CD4-positive, alpha-beta T cell (primary cell): ENCODE measurements around the gene RBM34. TPM values are rescaled to one million over a fixed set of nuclear protein-coding genes. Genes with fewer than 3 reads are reported as not detected.

Experiments
- ATAC-seq: fragments of 200-7000 bp; cut with Tn5 transposase; one replicate; pipeline ENCODE4 v1.10.0; 2022; ENCODE audit warnings: mild to moderate bottlenecking; ENCODE audit not compliant: poor library complexity
- CTCF ChIA-PET: fragments of 350-600 bp; sonication (Branson Sonifier 250); formaldehyde crosslinking; loops from one replicate; lab custom pipeline; 2021; ENCODE audit warnings: antibody characterized with exemption, inconsistent platforms; lab: Charles Lee
- POLR2A ChIA-PET: fragments of 350-600 bp; sonication (Branson Sonifier 250); formaldehyde crosslinking; loops from one replicate; lab custom pipeline; 2021; ENCODE audit warnings: antibody characterized with exemption, inconsistent platforms; lab: Charles Lee
- DNase-seq, 14 experiments: peaks; one replicate each; pipeline ENCODE4 v3.0.0-alpha.2; 2013 to 2020; ENCODE audit warnings: mixed read lengths in 2 of 14
- H3K27ac ChIP-seq, 2 donors: one replicate each; pipeline versions ENCODE4 v1.5.1 to v1.7.0; 2013; ENCODE audit warnings: low read length in 2 of 2, low read depth in 1 of 2, mild to moderate bottlenecking in 1 of 2
- H3K27me3 ChIP-seq, 2 experiments: 1 replicate in 1 of 2; 2 replicates in 1 of 2; pipeline versions ENCODE4 v1.6.1 to v1.7.0; 2013; ENCODE audit warnings: low read length in 2 of 2, control low read depth in 1 of 2, mild to moderate bottlenecking in 1 of 2, moderate library complexity in 1 of 2; ENCODE audit not compliant: insufficient read depth in 2 of 2, control insufficient read depth in 1 of 2
- H3K36me3 ChIP-seq: one replicate; pipeline ENCODE4 v1.6.1; 2013; ENCODE audit warnings: low read length, control low read depth; ENCODE audit not compliant: insufficient read depth
- H3K4me1 ChIP-seq: one replicate; pipeline ENCODE4 v1.6.1; 2013; ENCODE audit warnings: low read length, control low read depth; ENCODE audit not compliant: insufficient read depth
- H3K4me3 ChIP-seq: one replicate; pipeline ENCODE4 v1.5.1; 2013; ENCODE audit warnings: mild to moderate bottlenecking, low read length, moderate library complexity
- H3K9me3 ChIP-seq, 2 experiments: 1 replicate in 1 of 2; 2 replicates in 1 of 2; pipeline versions ENCODE4 v1.6.1 to v1.7.0; 2013; ENCODE audit warnings: low read length in 2 of 2, mild to moderate bottlenecking in 2 of 2, control low read depth in 1 of 2, moderate library complexity in 1 of 2; ENCODE audit not compliant: control insufficient read depth in 1 of 2, insufficient read depth in 1 of 2
- H3K27ac Mint-ChIP-seq: one replicate; pipeline ENCODE4 v1.8.0; 2020; ENCODE audit warnings: mixed read lengths
- H3K27me3 Mint-ChIP-seq: one replicate; pipeline ENCODE4 v1.8.0; 2021; ENCODE audit warnings: mixed read lengths
- H3K36me3 Mint-ChIP-seq: one replicate; pipeline ENCODE4 v1.8.0; 2021; ENCODE audit warnings: low read depth, mixed read lengths
- H3K4me1 Mint-ChIP-seq: one replicate; pipeline ENCODE4 v1.8.0; 2021; ENCODE audit warnings: low read depth, mixed read lengths
- H3K4me3 Mint-ChIP-seq: one replicate; pipeline ENCODE4 v1.8.0; 2020; ENCODE audit warnings: mild to moderate bottlenecking, mixed read lengths
- H3K9me3 Mint-ChIP-seq: one replicate; pipeline ENCODE4 v1.8.0; 2020; ENCODE audit warnings: mixed read lengths
- CTCF ChIP-seq: fragments of 200-600 bp; IDR thresholded peaks from one replicate; pipeline ENCODE4 v1.8.0; 2022; ENCODE audit warnings: antibody characterized with exemption, mild to moderate bottlenecking
- intact Hi-C, 2 experiments: fragments of 100-400 bp; cut with DNase I in 1 of 2; cut with micrococcal nuclease in 1 of 2; formaldehyde crosslinking; loops; one replicate each; pipeline versions ENCODE4 v1.15.1 to v1.9.0; 2023 to 2025; cut with DNase I, micrococcal nuclease
- polyA plus RNA-seq, 2 donors: library from polyadenylated mRNA; unstranded; fragments of 120-200 nt; gene quantifications; one replicate each; pipeline ENCODE4 v1.2.1, GENCODE V29; 2013
- total RNA-seq, 174 experiments: library from RNA in 2 of 174; stranded (reverse) in 2 of 174; gene quantifications; one replicate each; pipeline ENCODE4 v1.2.3 and lab custom pipeline; 2021 to 2026

RBM34 gene
- total RNA-seq (100 to 1,000 TPM; 195 to 218 TPM), total RNA-seq (lab: John Stamatoyannopoulos, UW) (1.1 to 13.0 (median 3.3) reads per million in 172 experiments)
- polyA plus RNA-seq (2013, experiment 1 of 2), result 70.9 TPM
- 88.7 TPM for polyA plus RNA-seq (2013, experiment 2 of 2)

- Mint-ChIP-seq H3K9me3 (no peaks in the 10 kb centered on the region), H3K4me1 (peaks cover 26% of the 10 kb centered on the region), H3K27me3 (no peaks in the 10 kb centered on the region), H3K36me3 (peaks cover 27% of the 10 kb centered on the region), H3K4me3 (peak within 1 kb of the TSS; percentile 95), H3K27ac (peak within 1 kb of the TSS; percentile 97)
- peaks cover 43% of the 10 kb centered on the region for H3K4me1 ChIP-seq
- peak within 1 kb of the TSS; percentile 82 to 88 for H3K27ac ChIP-seq
- peak within 1 kb of the TSS; percentile 75 for H3K4me3 ChIP-seq
- intact Hi-C loops, result loop anchor here (1.0 to 10.0 kb wide), 6 partner anchors 32 to 168 kb away; partner anchors contain the start of genes TOMM20 (in 2 of the 2), ARID4B (in 1 of the 2) and GGPS1 (in 1 of the 2)
- no peak for TF ChIP-seq CTCF
- CTCF ChIA-PET, result interaction anchor here (0.8 to 1.3 kb wide), 8 partner anchors 11 to 256 kb away, joined by 3 to 4 read pairs (median 3); no protein-coding TSS in a partner anchor
- H3K27me3 ChIP-seq, result no peaks in the 10 kb centered on the region
- no peaks in the 10 kb centered on the region for H3K9me3 ChIP-seq
- peaks cover 35% of the 10 kb centered on the region for H3K36me3 ChIP-seq
- POLR2A ChIA-PET, result interaction anchor here (0.6 to 2.1 kb wide), 37 partner anchors 9 to 1634 kb away, joined by 3 to 67 read pairs (median 5); partner anchors contain the start of genes ARID4B, B3GALNT2, COA6 and GGPS1
- DNase-seq (peak; percentile 86 to 96 (median 90)), ATAC-seq (peak; percentile 84)
Observed at GRCh38 chr1:235160957-235161684, at the start of gene RBM34. Gene RBM34, minus strand, starts transcription at chr1:235161250. Its CDS starts 24 bp downstream, at chr1:235161226.

GRCh38 chr1:235207209-235207565 lies 46.1 kb upstream of the RBM34 start:
- H3K36me3 Mint-ChIP-seq, result peaks cover 39% of the 10 kb centered on the region
- DNase-seq, result peak; percentile 19 to 75 (median 42)
- peak overlapping the region; percentile 11 to 21 for H3K27ac ChIP-seq

More at GRCh38 chr1:235207209-235207565, 46.1 kb upstream of the RBM34 start:
- no peak overlapping the region for H3K4me3 ChIP-seq
- CTCF ChIA-PET, result interaction anchor here (0.9 to 2.2 kb wide), 2 partner anchors 10 to 12 kb away, joined by 3 to 7 read pairs; no protein-coding TSS in a partner anchor
- Mint-ChIP-seq H3K9me3 (no peaks in the 10 kb centered on the region), H3K4me1 (peaks cover 34% of the 10 kb centered on the region), H3K27ac (peak overlapping the region; percentile 67), H3K4me3 (peak overlapping the region; percentile 30), H3K27me3 (no peaks in the 10 kb centered on the region)
- POLR2A ChIA-PET, result interaction anchor here (0.7 to 1.4 kb wide), 4 partner anchors 9 to 46 kb away, joined by 3 to 10 read pairs (median 4); partner anchors contain the start of gene RBM34
- intact Hi-C loops, result loop anchor here in 1 of 2 experiments (2.0 kb wide), 1 partner anchor 46 kb away; the partner anchor contains the start of gene RBM34
- ATAC-seq, result peak; percentile 86
- H3K27me3 ChIP-seq, result no peaks in the 10 kb centered on the region
- no peak for TF ChIP-seq CTCF
- H3K9me3 ChIP-seq, result no peaks in the 10 kb centered on the region
- peaks cover 14% of the 10 kb centered on the region for H3K4me1 ChIP-seq
- peaks cover 12% of the 10 kb centered on the region for H3K36me3 ChIP-seq
